DOHH2 (cell line): ENCODE measurements around the gene CCT5.

Source experiments
- H3F3A ChIP-seq: fragments of 200-600 bp; sonication (generic), shearing (Covaris generic); 2 replicates; pipeline ENCODE4 v1.6.0; 2016; ENCODE audit warnings: antibody characterized with exemption, mild to moderate bottlenecking; ENCODE audit not compliant: control insufficient read depth, insufficient read depth
- H3K27ac ChIP-seq: fragments of 200-600 bp; sonication (generic); 2 replicates; pipeline ENCODE4 v1.5.1; 2014; ENCODE audit warnings: low read depth, mild to moderate bottlenecking, low read length, moderate library complexity
- H3K27me3 ChIP-seq: fragments of 200-600 bp; sonication (generic); 2 replicates; pipeline ENCODE4 v1.6.1; 2014; ENCODE audit warnings: mild to moderate bottlenecking, low read length, mixed read lengths; ENCODE audit not compliant: control insufficient read depth
- H3K36me3 ChIP-seq: fragments of 200-600 bp; sonication (generic); 2 replicates; pipeline ENCODE4 v1.6.1; 2014; ENCODE audit warnings: mild to moderate bottlenecking, low read length, moderate library complexity, mixed read lengths; ENCODE audit not compliant: control insufficient read depth
- H3K4me1 ChIP-seq: fragments of 200-600 bp; sonication (generic); 2 replicates; pipeline ENCODE4 v1.6.1; 2014; ENCODE audit warnings: mild to moderate bottlenecking, low read length, mixed read lengths; ENCODE audit not compliant: control insufficient read depth
- H3K4me2 ChIP-seq: fragments of 200-600 bp; sonication (generic); 2 replicates; pipeline ENCODE4 v1.6.0; 2014; ENCODE audit warnings: mild to moderate bottlenecking, low read length, moderate library complexity
- H3K4me3 ChIP-seq: fragments of 200-600 bp; sonication (generic); 2 replicates; pipeline ENCODE4 v1.5.1; 2014; ENCODE audit warnings: mild to moderate bottlenecking, low read length, mixed read lengths
- H3K79me2 ChIP-seq: fragments of 200-600 bp; sonication (generic); 2 replicates; pipeline ENCODE4 v1.6.1; 2014; ENCODE audit warnings: mild to moderate bottlenecking, low read length, mixed read lengths; ENCODE audit not compliant: control insufficient read depth
- H3K9me2 ChIP-seq: fragments of 200-600 bp; sonication (generic); replicated peaks from 2 replicates; pipeline ENCODE4 v1.6.1; 2014; ENCODE audit warnings: mild to moderate bottlenecking, low read length, mixed read lengths; ENCODE audit not compliant: control insufficient read depth
- H3K9me3 ChIP-seq: fragments of 200-600 bp; sonication (generic); 2 replicates; pipeline ENCODE4 v1.6.1; 2014; ENCODE audit warnings: antibody characterized with exemption, low read length, mixed read lengths; ENCODE audit not compliant: control insufficient read depth, insufficient read depth
- H4K20me1 ChIP-seq: fragments of 200-600 bp; sonication (generic); 2 replicates; pipeline ENCODE4 v1.6.0; 2014; ENCODE audit warnings: low read depth, mild to moderate bottlenecking, antibody characterized with exemption, low read length, moderate library complexity; ENCODE audit not compliant: control insufficient read depth, insufficient read depth
- CTCF ChIP-seq: fragments of 200-600 bp; sonication (generic); IDR thresholded peaks from one replicate; pipeline ENCODE4 v1.5.1; 2014; ENCODE audit warnings: antibody characterized with exemption, mild to moderate bottlenecking, low read depth, low read length; ENCODE audit not compliant: poor library complexity, severe bottlenecking
- EZH2phosphoT487 ChIP-seq: fragments of 200-600 bp; sonication (generic); IDR thresholded peaks from 2 replicates; pipeline ENCODE4 v1.6.1; 2017; ENCODE audit warnings: borderline replicate concordance, mild to moderate bottlenecking, antibody characterized with exemption, low read length, moderate library complexity, mixed read lengths

The CCT5 gene

DNA sequence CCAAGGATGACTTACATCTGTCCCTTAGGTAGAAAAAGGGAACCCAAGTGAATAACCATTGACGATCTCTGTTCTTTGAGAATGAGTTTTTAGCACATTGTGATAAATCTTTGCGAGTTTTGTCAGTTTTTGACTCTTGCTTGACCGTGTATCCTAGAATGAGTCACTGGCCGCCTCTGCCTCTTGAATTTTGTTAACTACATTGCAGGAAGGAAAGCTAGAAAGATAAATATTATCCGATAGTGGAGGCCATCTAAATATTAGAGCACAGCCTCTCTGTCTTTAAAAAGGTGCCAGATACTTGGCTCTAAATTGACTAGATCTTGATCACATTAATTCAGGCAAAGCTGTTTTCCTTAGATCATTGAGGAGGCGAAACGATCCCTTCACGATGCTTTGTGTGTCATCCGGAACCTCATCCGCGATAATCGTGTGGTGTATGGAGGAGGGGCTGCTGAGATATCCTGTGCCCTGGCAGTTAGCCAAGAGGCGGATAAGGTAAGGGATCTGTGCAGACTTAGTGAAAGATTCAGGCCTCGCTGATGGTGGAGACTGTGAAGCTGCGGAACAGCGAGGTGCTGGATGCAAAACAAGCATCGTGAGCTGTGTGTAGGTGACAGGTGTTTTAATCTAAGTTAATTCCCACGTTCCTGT, 12.2 kb downstream of the CCT5 start:
- peaks cover 53% of the 10 kb centered on the region for H3F3A ChIP-seq
- no peaks in the 10 kb centered on the region for H3K4me1 ChIP-seq
- H3K27me3 ChIP-seq = no peaks in the 10 kb centered on the region
- H3K36me3 ChIP-seq = peaks cover 91% of the 10 kb centered on the region
- no peak overlapping the region for H3K27ac ChIP-seq
- peaks cover 23% of the 10 kb centered on the region; the same call in 1 of the 2 replicates for H4K20me1 ChIP-seq
- no peaks in the 10 kb centered on the region for H3K9me2 ChIP-seq
- peaks cover 14% of the 10 kb centered on the region for H3K79me2 ChIP-seq
- TF ChIP-seq CTCF (no peak), EZH2phosphoT487 (no peak)
- H3K4me2 ChIP-seq = no peak overlapping the region
- H3K4me3 ChIP-seq = no peak overlapping the region
- no peaks in the 10 kb centered on the region for H3K9me3 ChIP-seq

- H3F3A ChIP-seq = peaks cover 53% of the 10 kb centered on the region
- H3K36me3 ChIP-seq = peaks cover 84% of the 10 kb centered on the region
- TF ChIP-seq CTCF = no peak
- TF ChIP-seq EZH2phosphoT487 = no peak
These were observed 12.9 kb downstream of the CCT5 start for GRCh38 chr5:10262995-10263394.

GRCh38 chr5:10264604-10265003, 14.5 kb downstream of the CCT5 start:
- Histone ChIP-seq H3K4me3 (no peak overlapping the region), H3K9me3 (no peaks in the 10 kb centered on the region), H3K27ac (no peak overlapping the region), H3K4me1 (no peaks in the 10 kb centered on the region), H3F3A (peaks cover 50% of the 10 kb centered on the region), H3K79me2 (peaks cover under 1% of the 10 kb centered on the region; the same call in 1 of the 2 replicates), H3K9me2 (no peaks in the 10 kb centered on the region), H3K4me2 (no peak overlapping the region), H3K27me3 (no peaks in the 10 kb centered on the region), H4K20me1 (peaks cover 14% of the 10 kb centered on the region; the same call in 1 of the 2 replicates), H3K36me3 (peaks cover 68% of the 10 kb centered on the region)
- TF ChIP-seq EZH2phosphoT487 (no peak), CTCF (no peak)

More at GRCh38 chr5:10262995-10263394, 12.9 kb downstream of the CCT5 start:
- Histone ChIP-seq H3K9me3 (no peaks in the 10 kb centered on the region), H3K9me2 (no peaks in the 10 kb centered on the region), H3K4me2 (no peak overlapping the region), H3K79me2 (peaks cover 9% of the 10 kb centered on the region), H3K27me3 (no peaks in the 10 kb centered on the region), H3K4me1 (no peaks in the 10 kb centered on the region), H3K4me3 (no peak overlapping the region), H4K20me1 (peaks cover 18% of the 10 kb centered on the region; the same call in 1 of the 2 replicates), H3K27ac (no peak overlapping the region)
